Esophagus mucosa (tissue), 1 donor: ENCODE results near the gene FRMD4B. TPM values are rescaled to one million over a fixed set of nuclear protein-coding genes. Genes with fewer than 3 reads are reported as not detected.
"Not testable (repeated sequence)": the region's sequence is repeated elsewhere in the genome, so short reads cannot be mapped to it uniquely, and the experiment has no call there.

Experiments
- ATAC-seq: fragments of 200-7000 bp; cut with Tn5 transposase; one replicate; pipeline ENCODE4 v1.9.1; 2020
- total RNA-seq: library from RNA; stranded (reverse); gene quantifications from one replicate; pipeline ENCODE4 v1.2.4, GENCODE V29; 2023
- donor health status: DM: yes; HTN: yes; CAD: no.

Gene FRMD4B
- total RNA-seq, 1 donor from 2014 or later = 35.1 TPM

DNA sequence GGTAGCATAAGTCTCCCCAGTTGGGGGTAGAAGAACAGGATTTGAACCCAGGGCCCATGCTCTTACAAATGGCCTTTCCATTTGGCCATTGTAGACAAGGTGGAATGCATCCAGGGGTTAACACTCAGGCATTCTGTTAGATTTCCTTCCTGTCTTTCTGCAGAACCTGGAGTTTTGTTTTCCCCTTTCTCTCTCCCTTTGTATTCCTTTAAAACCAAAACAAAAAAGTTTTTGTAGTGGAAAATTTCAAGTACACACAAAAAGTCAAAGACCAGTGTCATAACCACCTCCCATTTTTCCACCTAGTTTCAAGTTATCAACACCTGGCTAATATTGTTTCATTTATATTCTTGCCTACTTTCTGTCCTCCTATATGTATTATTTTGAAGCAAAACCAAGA lies 26.0 kb downstream of the FRMD4B start:
- ATAC-seq = no peak

DNA sequence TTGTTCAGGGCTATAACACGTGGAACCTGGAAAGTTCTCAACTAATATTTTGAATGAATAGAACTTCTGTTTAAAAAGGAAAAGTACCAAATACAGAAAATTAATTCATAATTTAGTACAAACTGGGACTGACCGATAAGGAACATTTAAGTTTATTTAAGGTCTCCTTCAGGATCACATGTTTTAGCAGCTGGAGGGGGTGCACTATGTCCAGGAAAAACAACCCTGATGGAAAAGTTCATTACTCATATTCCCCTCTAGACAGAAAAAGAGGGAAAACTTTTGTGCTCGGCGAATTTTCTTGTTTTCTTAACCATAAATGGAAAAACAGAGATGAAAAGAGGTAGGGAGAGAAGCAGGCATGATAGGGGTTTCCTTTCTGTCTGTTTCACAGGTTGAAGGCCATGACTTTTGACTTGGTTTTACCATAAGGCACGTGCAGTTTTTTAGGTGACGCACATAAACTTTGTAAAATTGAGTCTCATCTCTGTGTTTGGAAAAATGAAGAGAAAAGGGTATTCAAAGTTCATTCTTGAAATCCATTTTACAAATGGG lies 26.5 kb downstream of the FRMD4B start:
- no peak for ATAC-seq

DNA sequence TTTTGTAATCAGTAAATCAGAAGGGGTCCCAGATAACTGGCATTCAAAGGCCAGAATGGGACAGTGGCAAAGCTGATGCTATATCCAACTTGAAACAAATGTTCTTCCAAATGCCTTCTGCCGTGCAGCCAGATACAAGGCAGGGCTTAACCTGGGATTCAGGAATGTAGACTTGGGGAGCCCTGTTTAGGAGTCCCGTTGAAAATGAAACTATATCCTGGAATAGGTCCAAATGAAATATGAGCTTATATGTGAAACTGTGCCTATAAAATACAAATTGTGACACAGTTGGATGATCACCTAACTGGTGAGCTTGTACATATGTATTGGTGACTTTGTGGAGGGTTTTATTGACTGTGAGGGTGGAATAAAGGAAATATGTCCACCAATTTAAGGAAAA lies 28.7 kb downstream of the FRMD4B start:
- ATAC-seq = no peak

DNA sequence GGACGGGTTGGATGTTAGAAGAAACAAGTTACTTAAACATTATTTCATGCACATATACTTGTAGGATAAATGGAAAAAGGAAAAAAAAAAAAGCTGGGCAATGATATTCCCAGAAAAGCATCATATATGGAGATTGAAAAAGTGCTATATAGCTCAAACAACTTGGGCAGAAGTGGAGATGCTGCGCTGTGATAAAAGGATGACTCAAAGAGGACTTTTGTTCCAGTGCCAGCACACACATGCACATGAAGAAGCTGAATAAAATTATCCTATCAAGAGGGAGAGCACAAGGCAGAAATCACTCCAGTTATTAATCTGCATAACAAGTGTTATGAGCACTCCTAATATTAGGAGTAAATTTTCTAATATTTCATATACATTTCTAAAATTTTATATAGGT lies 30.9 kb downstream of the FRMD4B start:
- no peak for ATAC-seq

DNA sequence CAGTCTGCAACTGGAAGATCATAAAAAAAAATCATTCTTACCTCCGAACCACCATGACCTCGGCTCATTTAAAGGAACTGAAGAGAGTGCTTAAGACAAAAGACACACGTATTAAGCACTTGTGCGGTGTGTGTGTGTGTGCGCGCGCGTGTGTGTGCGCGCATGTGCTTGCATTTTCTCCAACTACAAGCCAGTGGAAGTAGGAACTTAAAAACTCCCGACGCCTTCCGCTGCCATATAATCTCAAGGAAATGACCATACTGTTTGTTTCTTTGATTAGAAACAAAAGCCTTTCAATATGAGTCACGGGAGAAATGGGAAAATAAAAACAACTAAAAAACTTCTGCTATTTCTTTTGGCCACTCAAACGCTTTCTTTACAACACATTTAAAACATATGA lies 32.4 kb downstream of the FRMD4B start:
- ATAC-seq = no peak

DNA sequence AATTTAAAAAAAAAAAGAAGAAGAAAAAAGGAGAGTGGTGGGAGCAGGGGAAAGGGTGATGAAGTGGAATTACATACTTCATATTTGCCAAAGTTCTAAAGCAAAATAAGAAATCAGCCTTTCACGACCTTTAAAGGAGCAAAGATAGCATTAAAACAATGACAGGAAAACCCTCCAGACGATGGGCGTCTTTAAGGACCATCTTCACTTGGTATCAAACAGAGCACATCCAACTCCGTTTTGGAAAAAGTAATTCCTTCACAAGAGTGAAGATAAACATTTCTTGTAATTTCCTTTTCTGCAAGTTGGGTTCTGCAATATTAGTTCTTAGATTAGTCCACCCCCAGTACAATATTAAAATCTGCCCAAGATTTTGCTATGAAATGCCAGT lies 32.8 kb downstream of the FRMD4B start:
- ATAC-seq = no peak

DNA sequence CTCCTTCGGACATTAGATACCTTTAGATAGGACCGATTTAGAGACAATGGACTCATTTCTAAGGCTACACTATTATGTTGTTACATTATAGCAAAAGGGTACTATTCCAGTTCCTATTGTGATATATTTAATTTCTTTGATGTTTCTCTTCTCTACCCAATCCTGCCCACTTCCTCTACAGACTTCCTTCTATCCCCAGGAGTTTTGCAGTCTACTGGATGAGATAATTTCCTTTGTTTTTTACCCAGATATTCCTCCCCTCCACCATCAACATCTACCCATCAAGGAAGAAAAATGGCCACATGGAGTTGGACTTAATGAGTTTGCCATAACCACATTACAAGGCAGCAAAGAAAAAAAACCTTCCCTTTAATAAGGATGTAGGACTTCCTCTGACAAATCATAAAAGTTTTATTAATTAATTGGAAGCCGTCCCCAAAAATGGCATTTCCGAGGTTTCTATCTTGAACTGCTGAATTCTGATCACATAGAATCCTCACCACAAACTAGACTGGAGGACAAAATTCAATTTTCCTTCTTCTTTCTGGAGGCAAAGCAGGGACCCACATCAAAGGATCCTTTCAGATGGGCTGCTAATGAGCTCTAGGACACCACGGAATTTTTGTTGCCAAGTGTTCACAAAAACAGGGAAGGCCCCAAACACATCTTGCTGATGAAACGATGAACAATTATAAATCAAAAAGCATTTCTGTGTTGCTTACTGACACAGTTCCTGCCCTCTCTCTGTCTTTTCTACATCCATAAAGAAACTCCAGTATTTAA lies 33.4 kb downstream of the FRMD4B start:
- ATAC-seq = no peak

DNA sequence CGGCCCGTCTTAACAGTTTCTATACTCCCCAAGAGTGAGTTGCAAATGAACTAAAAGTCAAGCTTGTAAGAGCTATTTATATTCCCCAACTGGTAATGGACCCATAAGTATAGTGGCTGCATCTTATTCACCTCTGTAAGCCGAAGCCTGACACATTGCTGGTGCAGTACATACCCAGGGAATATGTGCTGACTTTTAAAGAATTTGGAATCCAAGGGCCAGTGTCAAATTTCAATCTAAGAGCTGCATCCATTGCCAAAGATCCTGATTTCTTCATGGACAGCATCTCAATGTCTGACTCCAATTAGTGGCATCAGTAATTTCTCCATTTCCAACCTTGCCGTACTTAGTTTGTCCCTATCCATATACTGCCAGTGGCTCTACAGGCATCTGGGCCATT lies 42.0 kb downstream of the FRMD4B start:
- ATAC-seq = no peak

DNA sequence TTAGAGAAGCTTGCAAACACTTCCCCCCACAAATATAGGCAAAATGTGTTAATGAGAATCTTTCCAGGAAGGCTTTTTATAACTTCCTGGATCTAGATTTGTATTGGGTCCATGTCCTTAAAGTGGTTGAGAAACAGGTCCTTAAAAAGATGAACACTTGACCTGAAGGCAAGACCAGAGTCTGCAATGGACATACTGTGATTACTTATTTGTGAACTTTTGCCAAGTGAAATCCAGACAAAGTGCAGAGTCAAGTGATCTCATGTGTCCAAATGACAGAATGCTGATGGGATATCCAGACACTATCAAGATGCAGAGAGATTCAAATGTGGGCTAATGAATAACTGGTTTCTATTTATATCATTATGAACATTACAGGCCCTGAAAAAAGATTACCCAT lies 43.8 kb downstream of the FRMD4B start:
- ATAC-seq = no peak

DNA sequence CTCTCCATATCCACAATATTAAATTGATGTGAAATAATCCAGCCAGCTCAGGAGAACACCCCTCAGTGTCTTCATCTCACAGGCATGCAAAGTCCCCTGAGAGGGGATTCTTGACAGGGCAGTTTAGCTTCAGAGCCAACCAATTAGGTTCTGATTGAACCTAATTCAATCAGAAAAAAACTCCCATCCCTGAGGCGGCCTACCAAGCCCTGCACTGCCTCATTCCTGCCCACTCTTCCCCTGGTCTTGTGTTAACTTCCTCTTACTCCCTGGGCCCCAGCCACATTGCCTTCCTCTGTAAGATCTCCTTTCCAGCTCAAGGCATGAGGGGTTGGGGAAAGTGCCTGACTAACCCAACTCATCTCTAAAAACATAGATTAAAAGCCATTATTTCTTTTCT lies 46.1 kb downstream of the FRMD4B start:
- ATAC-seq = no peak

DNA sequence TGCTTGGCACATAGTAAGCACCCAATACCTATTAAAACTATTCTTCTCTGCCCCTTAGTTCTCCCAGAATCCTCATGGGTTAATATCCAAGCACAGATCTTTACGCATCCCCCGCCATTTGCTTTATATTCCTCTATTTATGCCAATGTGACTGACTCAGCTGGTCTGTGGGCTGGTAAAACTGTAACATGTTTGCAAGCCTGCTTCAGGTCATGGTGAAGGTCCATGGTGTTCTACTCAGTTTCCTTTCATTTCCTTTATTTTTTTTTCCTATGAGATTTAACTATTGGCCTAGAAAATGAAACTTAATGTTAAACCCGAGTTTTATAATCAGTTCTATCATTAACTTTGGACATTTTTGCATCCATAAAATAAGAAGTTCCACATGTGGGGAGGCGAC lies 47.0 kb downstream of the FRMD4B start:
- no peak for ATAC-seq

DNA sequence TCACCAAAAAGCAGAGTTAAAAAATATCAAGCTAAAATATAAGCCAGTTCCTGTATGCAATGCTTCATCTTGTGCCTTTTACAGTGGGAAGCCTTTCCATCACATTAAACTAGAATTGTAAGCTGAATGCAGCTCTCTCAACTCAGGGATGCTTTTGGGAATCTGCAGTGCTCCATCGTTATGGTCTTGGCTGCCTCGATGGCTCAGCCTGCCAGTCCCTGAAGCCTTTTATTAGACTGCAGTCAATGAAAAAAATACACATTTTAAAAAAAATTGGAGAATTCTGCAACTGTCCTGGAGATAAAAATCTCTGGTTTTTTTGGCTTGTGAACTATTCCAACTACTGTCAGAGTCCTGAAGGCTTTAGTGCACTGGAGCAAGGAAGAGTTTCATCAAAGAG lies 53.0 kb downstream of the FRMD4B start:
- ATAC-seq = no peak

DNA sequence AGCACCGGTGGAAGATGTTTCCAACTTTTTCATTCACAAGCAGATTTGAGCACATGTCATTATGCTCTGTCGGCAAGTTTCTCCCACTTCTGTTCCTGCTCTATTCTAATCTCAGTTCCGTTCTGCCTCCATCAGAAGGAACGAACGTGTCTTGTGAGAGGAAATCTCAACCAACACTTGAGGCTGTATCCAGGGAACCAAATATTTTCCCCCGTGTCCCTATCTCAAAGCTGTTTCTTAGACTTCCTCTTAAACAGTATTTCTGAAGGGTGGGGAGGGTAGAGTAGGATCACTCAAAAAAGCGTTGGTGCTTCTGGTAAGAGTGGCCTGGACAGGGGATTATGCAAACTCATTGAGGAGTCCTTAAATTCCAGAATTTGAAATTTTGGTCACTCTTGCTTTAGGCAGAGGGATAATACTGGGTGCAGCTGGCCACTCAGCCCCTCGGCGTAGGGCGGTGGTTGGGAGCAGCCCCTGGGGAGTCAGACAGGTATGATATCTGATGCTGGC lies 54.9 kb downstream of the FRMD4B start:
- no peak for ATAC-seq

DNA sequence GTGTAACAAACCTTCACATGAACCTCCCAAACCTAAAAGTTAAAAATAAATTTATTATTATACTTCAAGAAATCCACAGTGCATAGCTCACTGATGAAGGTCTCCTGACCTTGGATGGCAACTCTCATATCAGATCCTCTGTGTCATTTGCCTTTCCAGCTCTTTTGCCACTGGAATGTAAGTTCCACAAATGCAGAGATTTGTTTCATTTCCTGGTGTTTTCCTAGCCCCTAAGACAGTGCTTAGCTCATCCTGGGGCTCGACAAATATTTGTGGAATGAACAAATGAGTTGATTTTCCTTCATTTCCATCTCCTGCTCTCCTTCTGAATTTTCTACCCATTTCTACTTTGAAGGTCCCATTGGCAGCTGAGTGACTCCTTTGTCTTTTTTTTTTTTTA lies 56.0 kb downstream of the FRMD4B start:
- no peak for ATAC-seq

DNA sequence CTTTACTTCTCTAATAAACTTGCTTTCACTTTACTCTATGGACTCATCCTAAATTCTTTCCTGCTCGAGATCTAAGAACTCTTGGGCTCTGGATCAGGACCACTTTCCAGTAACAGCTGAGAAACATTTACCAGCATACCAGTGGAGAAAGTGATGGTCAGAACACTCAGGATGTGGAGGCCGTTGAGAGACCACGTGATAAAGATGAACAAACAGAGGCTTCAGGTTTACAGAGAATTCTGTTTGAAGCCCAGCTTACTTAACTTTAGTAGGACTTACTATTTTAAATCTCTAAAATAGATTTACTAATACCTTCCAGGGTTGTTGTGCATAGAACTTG lies 57.0 kb downstream of the FRMD4B start:
- no peak for ATAC-seq

DNA sequence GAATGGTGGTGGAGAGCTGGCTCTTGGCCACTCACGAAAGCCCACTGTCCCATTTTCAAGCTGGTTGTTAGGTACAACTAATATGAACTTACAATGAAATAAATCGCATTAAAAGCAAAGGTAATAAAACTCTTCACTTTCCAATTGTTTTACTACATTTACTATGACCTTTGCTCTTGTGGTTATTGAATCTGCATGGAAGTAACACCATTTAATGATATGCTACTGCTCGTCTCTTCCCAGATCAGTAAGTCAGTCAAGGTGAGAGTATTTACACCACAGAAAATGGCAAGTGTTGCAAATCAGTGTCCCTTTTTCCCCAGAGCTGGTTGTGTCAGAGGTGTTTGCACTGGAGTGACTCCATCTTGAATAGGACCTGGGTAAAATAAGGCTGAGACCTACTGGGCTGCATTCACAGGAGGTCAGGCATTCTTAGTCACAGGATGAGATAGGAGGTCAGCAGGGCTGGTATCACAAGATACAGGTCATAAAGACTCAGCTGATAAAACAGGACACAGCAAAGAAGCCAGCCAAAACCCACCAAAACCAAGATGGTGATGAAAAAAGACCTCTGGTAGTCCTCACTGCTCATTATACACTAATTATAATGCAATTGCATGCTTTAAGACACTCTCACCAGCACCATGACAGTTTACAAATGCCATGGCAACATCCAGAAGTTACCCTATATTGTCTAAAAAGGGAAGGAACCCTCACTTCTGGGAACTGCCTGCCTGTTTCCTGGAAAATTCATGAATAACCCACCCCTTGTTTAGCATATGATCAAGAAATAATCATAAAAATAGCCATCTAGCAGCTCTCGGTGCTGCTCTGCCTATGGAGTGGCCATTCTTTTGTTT lies 57.6 kb downstream of the FRMD4B start:
- ATAC-seq = no peak

DNA sequence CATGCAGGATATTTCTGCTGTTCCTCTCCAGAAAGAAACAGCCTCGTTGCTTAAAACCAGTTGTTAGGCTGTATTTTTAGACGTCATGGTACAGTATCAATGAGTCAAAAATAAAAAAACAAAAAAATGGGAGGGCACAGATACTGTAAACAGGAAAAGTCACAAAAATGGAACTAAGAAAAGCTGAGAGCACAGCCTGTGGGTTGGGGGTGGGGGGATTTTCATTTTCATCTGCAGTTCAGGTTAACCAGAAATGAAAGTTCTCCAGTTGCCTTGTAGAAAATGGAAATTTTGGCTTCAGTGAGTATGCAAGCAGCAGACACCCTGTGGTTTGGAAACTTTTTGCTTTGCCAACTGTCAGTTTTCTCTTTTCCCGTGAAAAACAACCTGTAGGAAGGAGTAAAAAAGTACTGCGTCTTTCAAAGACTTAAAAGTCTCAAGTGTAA lies 59.0 kb downstream of the FRMD4B start:
- ATAC-seq = no peak

DNA sequence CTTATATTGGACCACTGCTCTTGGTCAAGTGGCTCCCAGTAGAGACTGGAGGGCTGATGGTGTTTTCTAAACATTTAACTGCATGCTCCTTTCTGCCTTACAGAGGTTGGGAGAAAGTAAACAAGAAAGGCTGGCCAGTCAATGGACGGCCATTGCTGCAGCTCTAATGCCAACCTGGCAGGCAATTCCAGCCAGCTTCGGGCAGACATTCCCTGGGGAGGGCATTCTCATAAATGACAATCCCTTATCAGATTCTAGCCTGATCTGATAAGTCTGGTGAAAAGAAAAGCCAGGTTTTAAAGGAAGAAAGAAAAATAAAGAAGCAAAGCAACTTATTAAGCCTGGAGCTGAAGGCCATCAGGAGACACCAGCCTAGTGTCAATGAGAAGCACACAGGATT lies 60.7 kb downstream of the FRMD4B start:
- ATAC-seq = no peak

DNA sequence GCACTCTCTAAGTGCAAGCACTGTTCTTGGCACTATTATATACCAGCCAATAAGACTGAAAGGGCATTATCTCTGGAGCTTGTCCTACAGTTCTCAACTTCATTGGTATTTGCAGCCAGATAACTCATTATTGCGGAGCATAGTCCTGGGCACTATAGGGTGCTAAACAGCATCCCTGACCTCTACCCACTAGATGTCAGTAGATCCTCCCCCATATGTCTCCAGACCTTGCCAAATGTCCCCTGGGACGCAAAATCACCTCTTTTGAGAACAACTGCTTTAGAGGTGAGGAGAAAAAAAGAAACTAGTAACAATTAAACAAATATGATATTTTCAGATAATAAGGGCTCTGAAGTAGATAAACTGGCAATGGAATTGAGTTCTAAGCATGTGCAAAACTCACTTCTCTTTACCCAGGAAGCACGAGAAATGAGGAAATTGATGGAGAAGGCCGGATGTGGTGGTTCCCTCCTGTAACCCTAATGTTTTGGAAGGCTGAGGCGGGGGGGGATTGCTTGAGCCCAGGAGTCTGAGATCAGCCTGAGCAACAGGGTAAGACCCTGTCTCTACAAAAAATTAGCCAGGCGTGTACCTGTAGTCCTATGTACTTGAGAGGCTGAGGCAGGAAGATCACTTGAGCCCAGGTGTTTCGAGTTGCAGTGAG lies 61.4 kb downstream of the FRMD4B start:
- peak; percentile 55 for ATAC-seq

DNA sequence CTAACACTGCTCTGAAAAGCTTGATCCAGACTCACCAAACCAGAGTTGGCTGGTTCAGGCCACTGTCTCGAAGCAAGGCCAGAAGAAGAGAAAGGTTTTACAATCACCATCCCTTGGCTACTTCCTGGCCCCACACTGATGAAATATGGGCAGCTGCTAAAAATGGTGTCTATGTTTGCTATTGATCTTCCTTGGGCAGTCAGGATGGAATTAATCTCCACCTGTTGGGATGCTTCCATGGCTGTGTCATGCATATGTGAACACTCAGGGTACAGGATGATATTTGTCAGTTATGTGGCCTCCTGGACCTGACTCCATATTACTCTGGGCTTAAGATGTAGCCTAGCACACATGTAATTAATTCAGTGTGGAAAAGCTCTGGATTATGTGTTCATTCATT lies 61.9 kb downstream of the FRMD4B start:
- no peak for ATAC-seq

DNA sequence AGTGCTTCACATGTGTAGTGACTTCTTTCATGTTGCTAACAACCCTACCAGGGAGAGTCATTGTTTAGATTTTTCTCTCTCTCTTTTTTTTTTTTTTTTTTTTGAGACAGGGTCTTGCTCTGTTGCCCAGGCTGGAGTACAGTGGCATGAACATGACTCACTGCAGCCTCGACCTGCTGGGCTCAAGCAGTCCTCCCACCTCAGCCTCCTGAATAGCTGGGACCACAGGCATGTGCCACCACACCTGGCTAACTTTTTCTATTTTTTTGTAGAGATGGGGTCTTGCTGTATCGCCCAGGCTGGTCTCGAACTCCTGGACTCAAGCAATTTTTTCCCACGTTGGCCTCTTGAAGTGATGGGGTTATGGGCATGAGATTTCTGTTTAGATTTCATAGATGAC lies 63.4 kb downstream of the FRMD4B start:
- ATAC-seq = not testable (repeated sequence)

DNA sequence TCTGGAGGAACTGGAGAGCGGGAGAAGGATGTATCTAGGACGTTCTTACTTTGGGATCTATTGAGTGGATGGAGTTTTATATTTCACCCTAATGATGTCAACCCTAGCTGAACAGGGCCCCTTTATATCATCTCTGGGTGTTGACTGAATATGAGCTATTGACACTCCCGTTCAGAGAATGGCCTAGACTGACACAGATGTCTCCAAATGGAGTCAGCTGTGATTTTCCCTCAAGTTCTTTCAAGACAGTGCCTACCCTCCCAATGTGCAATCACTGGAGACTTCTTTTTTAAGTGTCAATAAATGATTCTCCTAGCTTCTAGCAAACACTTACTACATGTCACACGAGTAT lies 63.8 kb downstream of the FRMD4B start:
- ATAC-seq = no peak
